HepG2 (cell line): ENCODE data around the gene MAGI1. TPM values are rescaled to one million over a fixed set of nuclear protein-coding genes. Genes with fewer than 3 reads are reported as not detected.

Experiments
- DR1 ChIP-seq: sonication (generic); formaldehyde crosslinking; IDR thresholded peaks from 2 replicates; pipeline ENCODE4 v1.8.0; 2021; ENCODE audit warnings: mild to moderate bottlenecking, missing genetic modification reagents, inconsistent platforms
- EEA1 ChIP-seq: sonication (generic); formaldehyde crosslinking; IDR thresholded peaks from 2 replicates; pipeline ENCODE4 v1.5.1; 2020; ENCODE audit warnings: mild to moderate bottlenecking, missing genetic modification reagents, borderline replicate concordance
- ETV5 ChIP-seq: IDR thresholded peaks from 2 replicates; pipeline ENCODE4 v1.6.1; 2018; ENCODE audit warnings: missing biosample characterization, missing genetic modification reagents, inconsistent platforms, borderline replicate concordance
- FOXO1 ChIP-seq: sonication (generic); formaldehyde crosslinking; IDR thresholded peaks from 2 replicates; pipeline ENCODE4 v1.4.0; 2020; ENCODE audit warnings: missing genetic modification reagents
- GABPA ChIP-seq, 2 experiments: IDR thresholded peaks; 2 replicates each; pipeline ENCODE4 v1.6.1; 2011 to 2016; ENCODE audit warnings: low read depth in 2 of 2, low read length in 1 of 2, missing biosample characterization in 1 of 2, missing genetic modification characterization in 1 of 2
- HCFC1 ChIP-seq: fragments of 150-350 bp; IDR thresholded peaks from 2 replicates; pipeline ENCODE4 v1.6.1; 2014; ENCODE audit warnings: low read depth, low read length
- HOXA7 ChIP-seq: sonication (generic); formaldehyde crosslinking; IDR thresholded peaks from 2 replicates; pipeline ENCODE4 v1.8.1; 2022; ENCODE audit warnings: mild to moderate bottlenecking, missing genetic modification reagents, moderate library complexity
- KLF12 ChIP-seq: sonication (generic); formaldehyde crosslinking; IDR thresholded peaks from 2 replicates; pipeline ENCODE4 v1.4.0; 2020; ENCODE audit warnings: missing genetic modification reagents, borderline replicate concordance
- MXI1 ChIP-seq: IDR thresholded peaks from 3 replicates; pipeline ENCODE4 v1.6.1; 2012; ENCODE audit warnings: low read depth, low read length, inconsistent platforms, borderline replicate concordance
- POGZ ChIP-seq: sonication (generic); formaldehyde crosslinking; IDR thresholded peaks from 2 replicates; pipeline ENCODE4 v1.4.0; 2020; ENCODE audit warnings: mild to moderate bottlenecking, missing genetic modification reagents
- SALL2 ChIP-seq: sonication (generic); formaldehyde crosslinking; IDR thresholded peaks from 2 replicates; pipeline ENCODE4 v1.8.1; 2023; ENCODE audit warnings: mild to moderate bottlenecking, missing genetic modification reagents, inconsistent platforms
- SP4 ChIP-seq: sonication (generic); formaldehyde crosslinking; IDR thresholded peaks from 2 replicates; pipeline ENCODE4 v1.8.1; 2023; ENCODE audit warnings: mild to moderate bottlenecking, missing genetic modification reagents
- TBL1XR1 ChIP-seq: fragments of 150-350 bp; IDR thresholded peaks from 2 replicates; pipeline ENCODE4 v1.6.1; 2014; ENCODE audit warnings: borderline replicate concordance, low read length; ENCODE audit not compliant: partially characterized antibody
- TBP ChIP-seq: sonication (generic); formaldehyde crosslinking; IDR thresholded peaks from 2 replicates; pipeline ENCODE4 v1.5.0; 2020; ENCODE audit warnings: missing genetic modification reagents
- TEAD2 ChIP-seq: sonication (generic); formaldehyde crosslinking; IDR thresholded peaks from 2 replicates; pipeline ENCODE4 v1.9.0; 2021; ENCODE audit warnings: missing genetic modification reagents
- ZMAT3 ChIP-seq: sonication (generic); formaldehyde crosslinking; conservative IDR thresholded peaks from 2 replicates; pipeline ENCODE4 v1.7.0; 2021; ENCODE audit warnings: missing genetic modification reagents
- ZNF224 ChIP-seq: sonication (generic); formaldehyde crosslinking; IDR thresholded peaks from 2 replicates; pipeline ENCODE4 v1.5.0; 2020; ENCODE audit warnings: mild to moderate bottlenecking, missing genetic modification reagents
- ZNF343 ChIP-seq: sonication (generic); formaldehyde crosslinking; IDR thresholded peaks from 2 replicates; pipeline ENCODE4 v1.4.0; 2020; ENCODE audit warnings: mild to moderate bottlenecking, missing genetic modification reagents
- polyA plus RNA-seq, 8 experiments: library from polyadenylated mRNA; depleted of rRNA in 3 of 8; stranded (reverse) in 7 of 8; unstranded in 1 of 8; fragments of >200 nt; fragmentation: Illumina TruSeq in 4 of 8; extraction: Trizol in 4 of 8; gene quantifications; 2 replicates each; pipeline versions ENCODE4 v1.2.1 to v1.2.3, GENCODE V29; 2011 to 2016; ENCODE audit warnings: low read depth in 4 of 8, missing spikeins in 1 of 8, mixed read lengths in 1 of 8; ENCODE audit not compliant: insufficient read depth in 1 of 8
- total RNA-seq, 5 experiments: library from RNA; depleted of rRNA; stranded (reverse); fragments of >200 nt; fragmentation: Illumina TruSeq; extraction: Trizol; gene quantifications; 2 replicates each; pipeline ENCODE4 v1.2.3, GENCODE V29; 2016; ENCODE audit warnings: low read depth in 1 of 5
- TF ChIP-seq, protein P1 (sequence below): sonication (generic); formaldehyde crosslinking; IDR thresholded peaks from 2 replicates; pipeline ENCODE4 v1.5.0; 2020; ENCODE audit warnings: missing genetic modification reagents
- TF ChIP-seq, protein P2 (sequence below): IDR thresholded peaks from 2 replicates; pipeline ENCODE4 v1.6.1; 2016; ENCODE audit warnings: low read depth
- TF ChIP-seq, protein P3 (sequence below): sonication (generic); formaldehyde crosslinking; IDR thresholded peaks from 2 replicates; pipeline ENCODE4 v1.4.0; 2020; ENCODE audit warnings: missing genetic modification reagents
- TF ChIP-seq, protein P4 (sequence below): sonication (generic); formaldehyde crosslinking; IDR thresholded peaks from 2 replicates; pipeline ENCODE4 v1.8.0; 2022; ENCODE audit warnings: missing genetic modification reagents, mild to moderate bottlenecking, moderate library complexity, borderline replicate concordance
- TF ChIP-seq, protein P5 (sequence below): IDR thresholded peaks from 2 replicates; pipeline ENCODE4 v1.6.1; 2012; ENCODE audit warnings: inconsistent platforms
- TF ChIP-seq, protein P6 (sequence below): sonication (generic); formaldehyde crosslinking; IDR thresholded peaks from 2 replicates; pipeline ENCODE4 v1.4.0; 2020; ENCODE audit warnings: missing genetic modification reagents, borderline replicate concordance

Gene MAGI1
- total and polyA plus RNA-seq, 2 of the 13 experiments (the other 11 are each of a cell fraction or from before 2014, with no cell fraction given) = 22.2 to 26.0 TPM

DNA sequence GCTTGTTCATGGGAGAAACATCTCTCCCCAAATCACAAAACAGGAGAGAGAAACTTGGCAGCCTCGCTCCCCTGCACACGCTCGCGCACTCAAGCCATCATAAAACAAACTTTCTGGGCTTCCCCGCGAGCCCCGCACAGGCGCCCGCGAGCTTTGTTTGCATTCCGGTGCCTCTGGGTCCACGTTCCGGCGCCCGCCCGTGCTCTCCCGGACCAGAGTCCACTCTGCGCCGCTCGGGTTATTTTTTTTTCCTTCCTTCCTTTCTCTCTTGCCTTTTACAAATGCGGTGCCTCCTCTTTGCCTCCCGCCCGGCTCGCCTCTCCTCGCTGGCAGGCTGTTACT lies 363 bp downstream of the MAGI1 start (continued):
- TF ChIP-seq, protein P1, sequence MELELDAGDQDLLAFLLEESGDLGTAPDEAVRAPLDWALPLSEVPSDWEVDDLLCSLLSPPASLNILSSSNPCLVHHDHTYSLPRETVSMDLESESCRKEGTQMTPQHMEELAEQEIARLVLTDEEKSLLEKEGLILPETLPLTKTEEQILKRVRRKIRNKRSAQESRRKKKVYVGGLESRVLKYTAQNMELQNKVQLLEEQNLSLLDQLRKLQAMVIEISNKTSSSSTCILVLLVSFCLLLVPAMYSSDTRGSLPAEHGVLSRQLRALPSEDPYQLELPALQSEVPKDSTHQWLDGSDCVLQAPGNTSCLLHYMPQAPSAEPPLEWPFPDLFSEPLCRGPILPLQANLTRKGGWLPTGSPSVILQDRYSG (CRISPR knock-in tag) = no peak
- TF ChIP-seq, protein P2, sequence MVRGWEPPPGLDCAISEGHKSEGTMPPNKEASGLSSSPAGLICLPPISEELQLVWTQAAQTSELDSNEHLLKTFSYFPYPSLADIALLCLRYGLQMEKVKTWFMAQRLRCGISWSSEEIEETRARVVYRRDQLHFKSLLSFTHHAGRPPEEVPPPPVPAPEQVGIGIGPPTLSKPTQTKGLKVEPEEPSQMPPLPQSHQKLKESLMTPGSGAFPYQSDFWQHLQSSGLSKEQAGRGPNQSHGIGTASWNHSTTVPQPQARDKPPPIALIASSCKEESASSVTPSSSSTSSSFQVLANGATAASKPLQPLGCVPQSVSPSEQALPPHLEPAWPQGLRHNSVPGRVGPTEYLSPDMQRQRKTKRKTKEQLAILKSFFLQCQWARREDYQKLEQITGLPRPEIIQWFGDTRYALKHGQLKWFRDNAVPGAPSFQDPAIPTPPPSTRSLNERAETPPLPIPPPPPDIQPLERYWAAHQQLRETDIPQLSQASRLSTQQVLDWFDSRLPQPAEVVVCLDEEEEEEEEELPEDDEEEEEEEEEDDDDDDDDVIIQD = no peak
- TF ChIP-seq ZNF224 (no peak), ZNF343 (CRISPR knock-in tag) (no peak), EEA1 (CRISPR knock-in tag) (no peak), SP4 (CRISPR knock-in tag) (no peak), GABPA (IDR thresholded peaks at IDR 0.05; ENCODE audit: low read depth, low read length) (no peak), GABPA (CRISPR knock-in tag; IDR thresholded peaks at IDR 0.05; ENCODE audit: low read depth) (peak; percentile 33; the same call in 1 of the 2 replicates), TBL1XR1 (no peak), KLF12 (no peak), ETV5 (CRISPR knock-in tag) (peak; percentile 43; the same call in 1 of the 2 replicates), TEAD2 (CRISPR knock-in tag) (no peak), HOXA7 (CRISPR knock-in tag) (no peak), MXI1 (no peak; the same call in 2 of the 3 replicates), HCFC1 (no peak), ZMAT3 (no peak), POGZ (CRISPR knock-in tag) (no peak; the same call in 1 of the 2 replicates), DR1 (CRISPR knock-in tag) (0 out of 2 replicates have a peak, but pooled peaks have one; percentile 25), TBP (CRISPR knock-in tag) (no peak), FOXO1 (CRISPR knock-in tag) (no peak), SALL2 (CRISPR knock-in tag) (no peak)
- TF ChIP-seq, protein P3, sequence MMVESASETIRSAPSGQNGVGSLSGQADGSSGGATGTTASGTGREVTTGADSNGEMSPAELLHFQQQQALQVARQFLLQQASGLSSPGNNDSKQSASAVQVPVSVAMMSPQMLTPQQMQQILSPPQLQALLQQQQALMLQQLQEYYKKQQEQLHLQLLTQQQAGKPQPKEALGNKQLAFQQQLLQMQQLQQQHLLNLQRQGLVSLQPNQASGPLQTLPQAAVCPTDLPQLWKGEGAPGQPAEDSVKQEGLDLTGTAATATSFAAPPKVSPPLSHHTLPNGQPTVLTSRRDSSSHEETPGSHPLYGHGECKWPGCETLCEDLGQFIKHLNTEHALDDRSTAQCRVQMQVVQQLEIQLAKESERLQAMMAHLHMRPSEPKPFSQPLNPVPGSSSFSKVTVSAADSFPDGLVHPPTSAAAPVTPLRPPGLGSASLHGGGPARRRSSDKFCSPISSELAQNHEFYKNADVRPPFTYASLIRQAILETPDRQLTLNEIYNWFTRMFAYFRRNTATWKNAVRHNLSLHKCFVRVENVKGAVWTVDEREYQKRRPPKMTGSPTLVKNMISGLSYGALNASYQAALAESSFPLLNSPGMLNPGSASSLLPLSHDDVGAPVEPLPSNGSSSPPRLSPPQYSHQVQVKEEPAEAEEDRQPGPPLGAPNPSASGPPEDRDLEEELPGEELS (CRISPR knock-in tag) = peak; percentile 43; the same call in 1 of the 2 replicates
- TF ChIP-seq, protein P4, sequence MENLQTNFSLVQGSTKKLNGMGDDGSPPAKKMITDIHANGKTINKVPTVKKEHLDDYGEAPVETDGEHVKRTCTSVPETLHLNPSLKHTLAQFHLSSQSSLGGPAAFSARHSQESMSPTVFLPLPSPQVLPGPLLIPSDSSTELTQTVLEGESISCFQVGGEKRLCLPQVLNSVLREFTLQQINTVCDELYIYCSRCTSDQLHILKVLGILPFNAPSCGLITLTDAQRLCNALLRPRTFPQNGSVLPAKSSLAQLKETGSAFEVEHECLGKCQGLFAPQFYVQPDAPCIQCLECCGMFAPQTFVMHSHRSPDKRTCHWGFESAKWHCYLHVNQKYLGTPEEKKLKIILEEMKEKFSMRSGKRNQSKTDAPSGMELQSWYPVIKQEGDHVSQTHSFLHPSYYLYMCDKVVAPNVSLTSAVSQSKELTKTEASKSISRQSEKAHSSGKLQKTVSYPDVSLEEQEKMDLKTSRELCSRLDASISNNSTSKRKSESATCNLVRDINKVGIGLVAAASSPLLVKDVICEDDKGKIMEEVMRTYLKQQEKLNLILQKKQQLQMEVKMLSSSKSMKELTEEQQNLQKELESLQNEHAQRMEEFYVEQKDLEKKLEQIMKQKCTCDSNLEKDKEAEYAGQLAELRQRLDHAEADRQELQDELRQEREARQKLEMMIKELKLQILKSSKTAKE (CRISPR knock-in tag) = no peak
- TF ChIP-seq, protein P5, sequence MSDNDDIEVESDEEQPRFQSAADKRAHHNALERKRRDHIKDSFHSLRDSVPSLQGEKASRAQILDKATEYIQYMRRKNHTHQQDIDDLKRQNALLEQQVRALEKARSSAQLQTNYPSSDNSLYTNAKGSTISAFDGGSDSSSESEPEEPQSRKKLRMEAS = peak; percentile 1; the same call in 1 of the 2 replicates
- TF ChIP-seq, protein P6, sequence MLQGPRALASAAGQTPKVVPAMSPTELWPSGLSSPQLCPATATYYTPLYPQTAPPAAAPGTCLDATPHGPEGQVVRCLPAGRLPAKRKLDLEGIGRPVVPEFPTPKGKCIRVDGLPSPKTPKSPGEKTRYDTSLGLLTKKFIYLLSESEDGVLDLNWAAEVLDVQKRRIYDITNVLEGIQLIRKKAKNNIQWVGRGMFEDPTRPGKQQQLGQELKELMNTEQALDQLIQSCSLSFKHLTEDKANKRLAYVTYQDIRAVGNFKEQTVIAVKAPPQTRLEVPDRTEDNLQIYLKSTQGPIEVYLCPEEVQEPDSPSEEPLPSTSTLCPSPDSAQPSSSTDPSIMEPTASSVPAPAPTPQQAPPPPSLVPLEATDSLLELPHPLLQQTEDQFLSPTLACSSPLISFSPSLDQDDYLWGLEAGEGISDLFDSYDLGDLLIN = 0 out of 2 replicates have a peak, but pooled peaks have one; percentile 55
